Karpas-422 (cell line): ENCODE data around the gene PDCD11. TPM values are rescaled to one million over a fixed set of nuclear protein-coding genes. Genes with fewer than 3 reads are reported as not detected.

Source experiments
- DNase-seq: peaks from one replicate; pipeline ENCODE4 v3.0.0-alpha.2; 2015
- H2AFZ ChIP-seq: fragments of 200-600 bp; sonication (generic); 2 replicates; pipeline ENCODE4 v1.6.1; 2014; ENCODE audit warnings: antibody characterized with exemption, low read length, mixed read lengths
- H3K27ac ChIP-seq: fragments of 200-600 bp; sonication (generic); 2 replicates; pipeline ENCODE4 v1.5.1; 2014; ENCODE audit warnings: mild to moderate bottlenecking, low read length, moderate library complexity
- H3K27me3 ChIP-seq: fragments of 200-600 bp; sonication (generic); 2 replicates; pipeline ENCODE4 v1.6.1; 2014; ENCODE audit warnings: low read length, mixed read lengths
- H3K36me3 ChIP-seq: fragments of 200-600 bp; sonication (generic); 2 replicates; pipeline ENCODE4 v1.6.1; 2014; ENCODE audit warnings: low read length, mixed read lengths; ENCODE audit not compliant: insufficient read depth
- H3K4me1 ChIP-seq: fragments of 200-600 bp; sonication (generic); 2 replicates; pipeline ENCODE4 v1.6.1; 2014; ENCODE audit warnings: mild to moderate bottlenecking, low read length, mixed read lengths
- H3K4me2 ChIP-seq: fragments of 200-600 bp; sonication (generic); 2 replicates; pipeline ENCODE4 v1.6.1; 2014; ENCODE audit warnings: low read length, low read depth, mild to moderate bottlenecking; ENCODE audit not compliant: poor library complexity, severe bottlenecking
- H3K4me3 ChIP-seq: fragments of 200-600 bp; sonication (generic); 2 replicates; pipeline ENCODE4 v1.5.1; 2014; ENCODE audit warnings: mild to moderate bottlenecking, antibody characterized with exemption, low read length, mixed read lengths
- H3K79me2 ChIP-seq: fragments of 200-600 bp; sonication (generic); 2 replicates; pipeline ENCODE4 v1.6.1; 2014; ENCODE audit warnings: mild to moderate bottlenecking, low read length, mixed read lengths
- H3K9ac ChIP-seq: fragments of 200-600 bp; sonication (generic); 2 replicates; pipeline ENCODE4 v1.6.0; 2014; ENCODE audit warnings: low read length
- H3K9me2 ChIP-seq: fragments of 200-600 bp; sonication (generic), shearing (Covaris generic); replicated peaks from 2 replicates; pipeline ENCODE4 v1.6.0; 2014; ENCODE audit warnings: mild to moderate bottlenecking, low read length, moderate library complexity; ENCODE audit not compliant: insufficient read depth
- H3K9me3 ChIP-seq: fragments of 300-700, 200-600 bp; sonication (generic); 2 replicates; pipeline ENCODE4 v1.6.1; 2014; ENCODE audit warnings: low read length, mixed read lengths
- H4K20me1 ChIP-seq: fragments of 200-600 bp; sonication (generic); 2 replicates; pipeline ENCODE4 v1.6.1; 2014; ENCODE audit warnings: mild to moderate bottlenecking, antibody characterized with exemption, low read length, low read depth; ENCODE audit not compliant: insufficient read depth
- total RNA-seq: library from RNA; depleted of rRNA; stranded (reverse); fragments of >200 nt; shearing (Covaris generic); gene quantifications from 2 replicates; pipeline ENCODE4 v1.2.3, GENCODE V29; 2014; ENCODE audit warnings: low replicate concordance

The PDCD11 gene
- total RNA-seq, 1 experiment from 2014 or later, result 28.9 TPM

DNA sequence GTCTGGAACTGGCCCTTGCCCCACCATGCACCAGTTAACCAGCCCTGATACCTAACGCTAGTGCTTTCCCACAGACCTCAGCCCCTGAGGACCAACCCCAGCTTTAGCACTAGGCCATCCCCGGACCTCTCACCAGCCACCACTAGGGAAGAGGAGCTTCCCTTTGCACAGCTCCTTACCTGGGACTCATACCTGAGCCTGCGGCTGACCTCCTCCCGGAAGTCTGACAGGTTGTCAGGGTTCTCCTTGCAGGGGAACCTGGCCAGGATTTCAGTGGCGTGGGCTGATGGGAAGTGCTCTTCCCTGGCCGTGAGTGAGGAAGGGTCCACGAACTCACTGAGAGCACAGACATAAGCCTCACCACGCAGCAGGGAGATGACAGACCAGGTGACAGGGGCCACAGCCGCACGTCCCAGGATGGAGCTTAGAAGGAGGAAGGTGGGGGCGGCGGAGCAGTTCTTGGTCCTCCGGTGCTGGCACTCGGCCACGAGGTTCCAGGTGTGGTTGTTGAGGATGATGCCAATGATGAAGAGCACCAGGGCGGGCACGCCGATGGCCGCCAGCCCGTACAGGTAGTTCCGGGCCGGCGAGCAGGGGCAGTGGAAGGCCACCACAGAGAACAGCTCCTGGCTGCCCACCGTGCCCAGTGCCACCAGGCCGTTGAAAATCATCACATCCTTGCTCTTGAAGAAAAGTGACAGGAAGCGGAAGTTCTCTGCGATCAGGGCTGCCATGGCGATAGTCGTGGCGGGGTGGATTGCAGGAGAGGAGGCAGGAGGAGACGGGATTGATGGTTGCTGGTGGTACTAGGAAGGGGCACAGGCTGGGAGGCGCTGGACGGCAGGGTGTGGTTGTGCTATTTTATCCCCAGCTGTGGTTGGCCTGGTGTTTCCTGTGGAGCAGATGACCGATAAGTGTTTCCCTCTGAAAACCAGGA lies 53.0 kb downstream of the PDCD11 start:
- H3K9ac ChIP-seq, result no peak overlapping the region
- no peak overlapping the region for H3K4me2 ChIP-seq
- no peaks in the 10 kb centered on the region for H4K20me1 ChIP-seq
- no peak overlapping the region for H3K27ac ChIP-seq
- H3K79me2 ChIP-seq, result no peaks in the 10 kb centered on the region
- no peak overlapping the region for H3K4me3 ChIP-seq
- H3K27me3 ChIP-seq, result no peaks in the 10 kb centered on the region
- no peak overlapping the region for H2AFZ ChIP-seq
- H3K4me1 ChIP-seq, result no peaks in the 10 kb centered on the region
- H3K36me3 ChIP-seq, result peaks cover 13% of the 10 kb centered on the region
- no peak for DNase-seq
- no peaks in the 10 kb centered on the region for H3K9me3 ChIP-seq
- H3K9me2 ChIP-seq, result no peaks in the 10 kb centered on the region

DNA sequence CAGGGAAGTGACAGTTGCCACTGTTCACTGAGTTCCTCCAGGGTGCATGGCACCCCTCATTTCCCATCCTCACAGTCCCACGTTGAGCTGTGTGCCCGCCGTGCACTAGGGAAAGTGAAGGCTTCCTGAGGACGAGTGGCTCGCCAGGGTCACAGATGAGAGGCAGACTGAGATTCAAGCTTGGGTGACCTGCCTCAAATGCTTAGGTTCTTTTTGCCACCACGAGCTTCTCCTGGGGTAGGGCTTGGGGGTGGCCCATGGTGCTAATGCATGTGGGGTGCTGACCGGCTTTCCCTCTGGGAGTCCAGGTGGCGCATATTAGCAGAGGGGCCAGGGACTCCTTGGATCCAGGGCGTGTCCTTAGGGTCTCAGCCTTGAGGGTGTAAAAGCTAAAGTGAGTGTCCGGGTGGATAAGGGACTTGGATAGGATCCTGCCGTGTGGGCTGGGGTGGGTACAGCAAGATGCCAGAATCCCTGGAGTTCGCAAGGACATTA lies 53.8 kb downstream of the PDCD11 start:
- H3K9ac ChIP-seq, result no peak overlapping the region
- H3K27ac ChIP-seq, result no peak overlapping the region
- no peaks in the 10 kb centered on the region for H3K79me2 ChIP-seq
- no peaks in the 10 kb centered on the region for H3K9me3 ChIP-seq
- H3K9me2 ChIP-seq, result no peaks in the 10 kb centered on the region
- no peaks in the 10 kb centered on the region for H4K20me1 ChIP-seq
- H3K4me3 ChIP-seq, result no peak overlapping the region
- H3K4me1 ChIP-seq, result no peaks in the 10 kb centered on the region
- H3K36me3 ChIP-seq, result peaks cover 7% of the 10 kb centered on the region
- no peak for DNase-seq
- H3K27me3 ChIP-seq, result no peaks in the 10 kb centered on the region
- H2AFZ ChIP-seq, result no peak overlapping the region
- no peak overlapping the region for H3K4me2 ChIP-seq

DNA sequence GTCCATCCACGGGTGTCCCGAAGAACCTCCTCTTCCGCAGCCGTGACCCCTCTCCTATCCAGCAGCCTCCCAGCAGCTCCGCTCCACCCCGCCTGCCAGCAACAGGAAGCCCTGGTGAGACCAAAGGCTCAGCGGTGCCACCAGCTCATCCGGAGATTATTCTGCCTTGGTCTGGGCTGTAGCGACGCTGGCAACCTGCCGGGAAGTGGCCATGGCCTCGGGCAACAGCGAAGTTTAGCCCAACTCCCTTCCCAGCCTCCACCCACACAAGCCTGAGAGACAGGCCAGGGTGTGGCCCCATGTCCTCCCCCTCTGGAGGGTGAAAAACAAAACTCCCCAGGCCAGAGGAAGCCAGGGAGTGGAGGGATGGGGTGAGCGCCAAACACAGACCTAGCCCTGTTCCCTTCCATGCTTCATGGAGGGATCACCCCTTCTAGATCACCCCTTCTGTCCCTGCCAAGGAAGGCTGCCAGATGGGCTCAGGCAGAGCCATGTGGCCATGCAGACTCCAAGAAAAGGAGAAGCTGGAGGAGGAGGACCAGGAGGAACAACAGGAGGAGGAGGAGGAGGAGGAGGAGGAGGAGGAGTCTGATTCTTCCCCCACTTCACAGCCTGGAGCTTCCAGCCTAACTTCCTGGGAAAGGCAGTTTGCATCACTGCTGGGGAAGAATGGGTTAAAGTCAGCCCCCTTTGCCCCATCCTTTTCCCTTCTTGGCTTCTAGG lies 54.8 kb downstream of the PDCD11 start:
- Histone ChIP-seq H3K36me3 (0 out of 2 replicates have a peak, but pooled peaks cover under 1% of the 10 kb centered on the region), H3K79me2 (no peaks in the 10 kb centered on the region), H3K4me3 (no peak overlapping the region), H3K27me3 (no peaks in the 10 kb centered on the region), H3K4me2 (no peak overlapping the region), H3K27ac (no peak overlapping the region), H3K9me3 (no peaks in the 10 kb centered on the region), H4K20me1 (no peaks in the 10 kb centered on the region), H3K4me1 (no peaks in the 10 kb centered on the region), H3K9me2 (no peaks in the 10 kb centered on the region), H2AFZ (no peak overlapping the region), H3K9ac (no peak overlapping the region)
- no peak for DNase-seq

DNA sequence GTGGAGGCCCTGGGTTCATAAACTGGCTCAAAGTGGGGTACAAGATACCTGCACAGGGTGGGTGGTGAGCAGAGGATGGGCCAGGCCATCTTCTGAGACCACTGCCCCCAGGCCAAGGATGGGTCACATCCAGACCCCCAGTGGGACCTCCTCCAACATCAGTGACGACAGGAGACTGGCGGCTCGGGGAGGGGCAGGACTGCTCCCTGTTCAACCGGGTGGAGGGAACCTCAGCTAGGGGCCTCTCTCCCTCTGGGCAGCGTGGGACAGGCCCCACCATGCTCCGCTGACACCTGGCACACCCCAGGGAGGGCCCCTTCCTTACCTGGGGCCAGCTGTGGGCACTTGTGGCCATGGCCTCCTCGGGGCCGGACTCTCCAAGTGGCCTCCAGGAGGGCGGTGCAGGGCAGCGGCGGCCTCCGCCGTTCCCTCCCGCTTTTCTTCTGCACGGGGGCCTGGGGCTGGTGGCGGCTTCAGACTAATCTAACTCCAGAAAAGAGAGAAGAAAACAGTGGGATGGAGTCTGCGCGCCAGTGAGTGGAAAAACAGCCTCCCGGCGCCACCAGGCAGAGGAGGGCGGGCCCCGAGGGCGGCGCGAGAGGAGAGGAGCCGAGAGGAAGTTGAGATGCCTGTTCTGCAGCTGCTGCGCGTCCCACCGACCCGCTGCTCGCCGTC lies 55.5 kb downstream of the PDCD11 start, which contains the start of gene CALHM2:
CALHM2 (minus strand) TSS at position 540 of the 675 bp plus-strand sequence. CDS start 2,429 bp downstream, outside the sequence.
- Histone ChIP-seq H3K9me2 (no peaks in the 10 kb centered on the region), H3K36me3 (no peaks in the 10 kb centered on the region), H3K4me1 (peaks cover 4% of the 10 kb centered on the region), H3K4me2 (no peak within 1 kb of the TSS), H3K27ac (no peak within 1 kb of the TSS), H3K4me3 (no peak within 1 kb of the TSS), H3K27me3 (no peaks in the 10 kb centered on the region), H3K79me2 (no peaks in the 10 kb centered on the region), H4K20me1 (no peaks in the 10 kb centered on the region), H3K9me3 (no peaks in the 10 kb centered on the region), H3K9ac (no peak within 1 kb of the TSS), H2AFZ (no peak within 1 kb of the TSS)
- DNase-seq, result no peak

DNA sequence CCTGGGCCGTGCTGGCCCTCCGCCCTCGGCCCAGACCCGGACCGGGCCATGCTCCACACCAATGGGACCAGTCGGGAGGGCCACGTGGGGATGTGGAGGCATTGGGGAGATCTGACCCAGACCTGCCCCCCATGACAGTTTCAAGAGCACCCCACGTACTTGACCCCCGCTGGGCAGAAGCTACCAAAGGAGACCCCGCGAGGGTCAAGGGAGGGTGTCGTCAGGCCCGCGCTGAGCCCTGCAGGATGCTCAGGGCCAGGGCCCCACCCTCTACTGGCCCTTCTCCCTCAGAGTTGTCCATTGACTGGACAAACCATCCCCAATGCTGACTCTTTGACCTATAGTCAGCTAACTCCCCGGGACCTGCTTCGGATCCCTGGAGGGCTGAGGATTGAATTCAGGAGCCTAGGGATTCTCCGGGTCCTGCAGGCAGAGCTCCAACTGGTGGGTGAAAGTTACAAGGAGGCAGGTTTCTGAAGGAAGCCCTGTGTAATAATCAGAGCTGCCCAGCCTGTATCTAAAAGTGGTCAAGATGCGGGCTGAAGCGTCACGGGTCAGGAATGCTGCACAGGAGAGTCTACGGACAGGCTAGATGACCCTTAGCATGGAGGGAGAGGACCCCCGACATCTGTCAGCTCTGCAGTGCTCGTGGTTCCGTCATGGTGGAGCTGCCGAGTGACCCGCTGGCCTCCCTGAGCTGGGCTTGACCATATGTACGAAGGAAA lies 56.2 kb downstream of the PDCD11 start:
- H3K27ac ChIP-seq, result no peak overlapping the region
- H3K27me3 ChIP-seq, result no peaks in the 10 kb centered on the region
- H3K9ac ChIP-seq, result no peak overlapping the region
- no peaks in the 10 kb centered on the region for H3K79me2 ChIP-seq
- H2AFZ ChIP-seq, result no peak overlapping the region
- no peak overlapping the region for H3K4me3 ChIP-seq
- no peaks in the 10 kb centered on the region for H4K20me1 ChIP-seq
- peaks cover 11% of the 10 kb centered on the region for H3K4me1 ChIP-seq
- DNase-seq, result no peak
- no peak overlapping the region for H3K4me2 ChIP-seq
- no peaks in the 10 kb centered on the region for H3K9me2 ChIP-seq
- no peaks in the 10 kb centered on the region for H3K36me3 ChIP-seq
- no peaks in the 10 kb centered on the region for H3K9me3 ChIP-seq

DNA sequence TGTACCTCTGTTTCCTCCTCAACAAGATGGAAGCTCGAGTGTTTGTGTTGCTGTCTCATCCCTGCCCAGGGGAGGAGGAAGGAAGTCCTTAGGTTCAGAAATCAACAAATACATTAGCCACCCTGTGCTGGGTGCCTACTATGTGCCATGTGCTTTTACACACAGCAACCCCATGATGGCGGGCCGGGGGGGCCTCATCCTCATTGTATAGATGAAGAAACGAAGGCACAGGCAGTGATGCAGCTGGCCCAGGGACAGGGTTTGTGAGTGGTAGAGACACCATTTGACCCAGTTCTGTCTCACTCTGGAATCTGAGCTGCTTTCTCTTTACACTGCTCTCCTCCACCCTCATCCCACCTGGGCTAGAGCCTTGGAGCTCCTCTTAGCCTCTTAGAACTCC lies 57.6 kb downstream of the PDCD11 start:
- H3K9me2 ChIP-seq, result no peaks in the 10 kb centered on the region
- H4K20me1 ChIP-seq, result no peaks in the 10 kb centered on the region
- no peak overlapping the region for H3K9ac ChIP-seq
- no peak overlapping the region for H2AFZ ChIP-seq
- H3K4me1 ChIP-seq, result peaks cover 24% of the 10 kb centered on the region
- no peaks in the 10 kb centered on the region for H3K9me3 ChIP-seq
- H3K79me2 ChIP-seq, result no peaks in the 10 kb centered on the region
- H3K36me3 ChIP-seq, result no peaks in the 10 kb centered on the region
- no peak for DNase-seq
- H3K4me2 ChIP-seq, result no peak overlapping the region
- no peaks in the 10 kb centered on the region for H3K27me3 ChIP-seq
- H3K27ac ChIP-seq, result no peak overlapping the region
- H3K4me3 ChIP-seq, result no peak overlapping the region

DNA sequence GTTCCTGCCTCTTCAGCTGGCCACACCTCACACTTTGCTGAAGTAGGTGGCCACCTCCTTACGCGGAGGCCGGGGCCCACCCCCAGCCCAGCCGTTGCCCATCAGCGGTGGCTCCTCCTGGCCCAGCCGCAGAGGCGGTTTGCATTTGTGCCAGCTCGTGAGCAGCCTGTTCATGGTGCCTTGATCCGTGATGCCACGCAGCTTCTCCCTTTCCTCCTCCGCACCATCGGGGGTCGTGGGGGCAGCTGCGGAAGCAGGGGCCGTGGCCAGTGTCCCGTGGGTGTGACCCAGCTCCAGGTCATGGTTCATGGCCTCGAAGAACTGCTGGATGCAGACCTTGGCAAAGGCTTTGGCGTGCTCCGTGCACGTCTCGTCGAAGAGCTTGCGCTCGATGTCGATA lies 58.8 kb downstream of the PDCD11 start:
- peaks cover 36% of the 10 kb centered on the region for H3K4me1 ChIP-seq
- DNase-seq, result no peak
- no peak overlapping the region for H3K4me2 ChIP-seq
- H3K9me3 ChIP-seq, result no peaks in the 10 kb centered on the region
- no peaks in the 10 kb centered on the region for H3K9me2 ChIP-seq
- no peak overlapping the region for H3K27ac ChIP-seq
- no peaks in the 10 kb centered on the region for H3K27me3 ChIP-seq
- no peaks in the 10 kb centered on the region for H3K79me2 ChIP-seq
- no peak overlapping the region for H3K4me3 ChIP-seq
- H4K20me1 ChIP-seq, result no peaks in the 10 kb centered on the region
- no peaks in the 10 kb centered on the region for H3K36me3 ChIP-seq
- H3K9ac ChIP-seq, result no peak overlapping the region
- no peak overlapping the region for H2AFZ ChIP-seq
